Caco-2 (cell line): ENCODE data around the gene CPHXL2. TPM values are rescaled to one million over a fixed set of nuclear protein-coding genes. Genes with fewer than 3 reads are reported as not detected.

Source experiments
- BruUV-seq: library from RNA; stranded (reverse); fragments of 400-500 nt; replicated peaks from 2 replicates; lab custom pipeline; 2021; lab: Mats Ljungman, UMichigan
- CTCF ChIA-PET: fragments of 300-600 bp; sonication (Branson Sonifier 250); formaldehyde crosslinking; loops from one replicate; lab custom pipeline; 2022; ENCODE audit warnings: antibody characterized with exemption; lab: Charles Lee
- POLR2A ChIA-PET: fragments of 300-600 bp; sonication (Branson Sonifier 250); formaldehyde crosslinking; loops from one replicate; lab custom pipeline; 2022; ENCODE audit warnings: antibody characterized with exemption; lab: Charles Lee
- DNase-seq, 2 experiments: peaks; one replicate each; pipeline versions ENCODE4 v3.0.0 to v3.0.0-alpha.2; 2020 to 2022
- H3K27me3 ChIP-seq: replicated peaks from 2 replicates; pipeline ENCODE4 v1.6.0; 2011; ENCODE audit warnings: low read length; ENCODE audit not compliant: control insufficient read depth, insufficient read depth
- H3K36me3 ChIP-seq: 2 replicates; pipeline ENCODE4 v1.5.1; 2011; ENCODE audit warnings: low read length; ENCODE audit not compliant: control insufficient read depth, insufficient read depth
- H3K4me1 ChIP-seq: fragments of 250-450 bp; sonication (Bioruptor Pico); 2 replicates; pipeline ENCODE4 v1.5.1; 2020; ENCODE audit warnings: mild to moderate bottlenecking
- H3K4me3 ChIP-seq: 2 replicates; pipeline ENCODE4 v1.5.1; 2011; ENCODE audit warnings: low read depth, mild to moderate bottlenecking, control low read depth, low read length
- H3K9me3 ChIP-seq: fragments of 250-450 bp; sonication (Bioruptor Pico); 2 replicates; pipeline ENCODE4 v1.5.1; 2020; ENCODE audit warnings: mild to moderate bottlenecking, moderate library complexity
- H3K27ac Mint-ChIP-seq: one replicate; pipeline ENCODE4 v1.8.0; 2022; ENCODE audit warnings: mixed read lengths; ENCODE audit not compliant: unreplicated experiment
- H3K27me3 Mint-ChIP-seq: one replicate; pipeline ENCODE4 v1.8.0; 2022; ENCODE audit warnings: mixed read lengths; ENCODE audit not compliant: insufficient read depth, unreplicated experiment
- H3K36me3 Mint-ChIP-seq: one replicate; pipeline ENCODE4 v1.8.0; 2022; ENCODE audit warnings: mild to moderate bottlenecking, mixed read lengths; ENCODE audit not compliant: insufficient read depth, unreplicated experiment
- H3K4me1 Mint-ChIP-seq: one replicate; pipeline ENCODE4 v1.8.0; 2022; ENCODE audit warnings: low read depth, mixed read lengths; ENCODE audit not compliant: unreplicated experiment
- H3K4me3 Mint-ChIP-seq: one replicate; pipeline ENCODE4 v1.8.0; 2022; ENCODE audit warnings: mild to moderate bottlenecking, moderate library complexity, mixed read lengths; ENCODE audit not compliant: unreplicated experiment
- H3K9me3 Mint-ChIP-seq: one replicate; pipeline ENCODE4 v1.8.0; 2022; ENCODE audit warnings: mixed read lengths; ENCODE audit not compliant: unreplicated experiment
- intact Hi-C: fragments of 100-400 bp; cut with micrococcal nuclease; formaldehyde crosslinking; loops from one replicate; pipeline ENCODE4 v1.10.0; 2022; ENCODE audit not compliant: unreplicated experiment
- total RNA-seq: library from RNA; stranded (reverse); gene quantifications from 2 replicates; pipeline ENCODE4 v1.2.3, GENCODE V29; 2022
- TF ChIP-seq, protein P1 (sequence below), 2 experiments: fragments of 200-600 bp in 1 of 2; IDR thresholded peaks; 1 replicate in 1 of 2; 2 replicates in 1 of 2; pipeline versions ENCODE4 v1.5.1 to v1.8.0; 2011 to 2022; ENCODE audit warnings: antibody characterized with exemption in 1 of 2, control low read depth in 1 of 2, inconsistent platforms in 1 of 2, low read depth in 1 of 2, low read length in 1 of 2, mild to moderate bottlenecking in 1 of 2, moderate library complexity in 1 of 2; ENCODE audit not compliant: insufficient read depth in 1 of 2, severe bottlenecking in 1 of 2, unreplicated experiment in 1 of 2

CPHXL2 gene
- total RNA-seq, 1 experiment from 2014 or later, result not detected

DNA sequence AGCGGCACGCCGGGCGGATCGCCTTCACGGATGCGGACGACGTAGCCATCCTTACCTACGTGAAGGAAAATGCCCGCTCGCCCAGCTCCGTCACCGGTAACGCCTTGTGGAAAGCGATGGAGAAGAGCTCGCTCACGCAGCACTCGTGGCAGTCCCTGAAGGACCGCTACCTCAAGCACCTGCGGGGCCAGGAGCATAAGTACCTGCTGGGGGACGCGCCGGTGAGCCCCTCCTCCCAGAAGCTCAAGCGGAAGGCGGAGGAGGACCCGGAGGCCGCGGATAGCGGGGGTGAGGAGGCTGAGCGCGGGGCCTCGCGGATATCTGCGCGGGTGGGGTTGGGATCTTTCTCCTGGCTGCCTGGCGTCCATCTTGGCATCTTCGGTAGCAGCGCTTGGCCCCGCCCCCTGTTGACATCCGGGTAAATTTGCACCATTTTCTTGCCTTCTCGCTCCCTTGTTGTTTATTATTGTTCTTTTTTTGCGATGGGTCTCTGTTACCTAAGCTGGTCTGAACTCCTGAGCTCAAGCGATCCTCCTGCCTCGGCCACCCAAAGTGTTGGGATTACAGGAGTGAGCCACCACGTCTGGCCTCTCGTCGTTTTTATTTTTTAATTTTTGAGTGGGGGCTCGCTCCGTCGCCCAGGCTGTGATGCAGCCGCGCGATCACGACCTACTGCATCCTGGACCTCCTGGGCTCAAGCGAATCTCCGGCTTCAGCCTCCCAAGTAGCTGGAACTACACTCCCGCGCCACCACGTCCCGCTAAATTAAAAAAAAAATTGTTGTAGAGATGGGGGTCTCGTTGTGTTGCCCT, 28.3 kb downstream of the CPHXL2 start:
- Histone ChIP-seq H3K27me3 (no peaks in the 10 kb centered on the region), H3K4me3 (peak overlapping the region; percentile 97), H3K9me3 (no peaks in the 10 kb centered on the region), H3K36me3 (no peaks in the 10 kb centered on the region), H3K4me1 (peaks cover 12% of the 10 kb centered on the region)
- intact Hi-C loops, result loop anchor here (5.0 kb wide), 1 partner anchor 451 kb away; no protein-coding TSS in a partner anchor
- DNase-seq, result peak; percentile 75 to 87
- no TSS peak for BruUV-seq
- Mint-ChIP-seq H3K27me3 (no peaks in the 10 kb centered on the region), H3K4me1 (peaks cover 18% of the 10 kb centered on the region), H3K4me3 (peak overlapping the region; percentile 91), H3K36me3 (peaks cover 39% of the 10 kb centered on the region), H3K27ac (peak overlapping the region; percentile 95), H3K9me3 (no peaks in the 10 kb centered on the region)
- POLR2A ChIA-PET, result interaction anchor here (1.0 to 1.9 kb wide), 5 partner anchors 26 to 131 kb away, joined by 3 to 14 read pairs (median 9); partner anchors contain the start of genes ADAT1 and GABARAPL2
- TF ChIP-seq, protein P1, sequence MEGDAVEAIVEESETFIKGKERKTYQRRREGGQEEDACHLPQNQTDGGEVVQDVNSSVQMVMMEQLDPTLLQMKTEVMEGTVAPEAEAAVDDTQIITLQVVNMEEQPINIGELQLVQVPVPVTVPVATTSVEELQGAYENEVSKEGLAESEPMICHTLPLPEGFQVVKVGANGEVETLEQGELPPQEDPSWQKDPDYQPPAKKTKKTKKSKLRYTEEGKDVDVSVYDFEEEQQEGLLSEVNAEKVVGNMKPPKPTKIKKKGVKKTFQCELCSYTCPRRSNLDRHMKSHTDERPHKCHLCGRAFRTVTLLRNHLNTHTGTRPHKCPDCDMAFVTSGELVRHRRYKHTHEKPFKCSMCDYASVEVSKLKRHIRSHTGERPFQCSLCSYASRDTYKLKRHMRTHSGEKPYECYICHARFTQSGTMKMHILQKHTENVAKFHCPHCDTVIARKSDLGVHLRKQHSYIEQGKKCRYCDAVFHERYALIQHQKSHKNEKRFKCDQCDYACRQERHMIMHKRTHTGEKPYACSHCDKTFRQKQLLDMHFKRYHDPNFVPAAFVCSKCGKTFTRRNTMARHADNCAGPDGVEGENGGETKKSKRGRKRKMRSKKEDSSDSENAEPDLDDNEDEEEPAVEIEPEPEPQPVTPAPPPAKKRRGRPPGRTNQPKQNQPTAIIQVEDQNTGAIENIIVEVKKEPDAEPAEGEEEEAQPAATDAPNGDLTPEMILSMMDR (IDR thresholded peaks at IDR 0.05; ENCODE audit: insufficient read depth in 1 of 2, low read depth in 1 of 2, low read length in 1 of 2, severe bottlenecking in 1 of 2, unreplicated experiment in 1 of 2), result no peak
- CTCF ChIA-PET, result interaction anchor here (1.0 to 1.6 kb wide), 4 partner anchors 83 to 131 kb away, joined by 4 to 8 read pairs (median 6); partner anchors contain the start of gene GABARAPL2

DNA sequence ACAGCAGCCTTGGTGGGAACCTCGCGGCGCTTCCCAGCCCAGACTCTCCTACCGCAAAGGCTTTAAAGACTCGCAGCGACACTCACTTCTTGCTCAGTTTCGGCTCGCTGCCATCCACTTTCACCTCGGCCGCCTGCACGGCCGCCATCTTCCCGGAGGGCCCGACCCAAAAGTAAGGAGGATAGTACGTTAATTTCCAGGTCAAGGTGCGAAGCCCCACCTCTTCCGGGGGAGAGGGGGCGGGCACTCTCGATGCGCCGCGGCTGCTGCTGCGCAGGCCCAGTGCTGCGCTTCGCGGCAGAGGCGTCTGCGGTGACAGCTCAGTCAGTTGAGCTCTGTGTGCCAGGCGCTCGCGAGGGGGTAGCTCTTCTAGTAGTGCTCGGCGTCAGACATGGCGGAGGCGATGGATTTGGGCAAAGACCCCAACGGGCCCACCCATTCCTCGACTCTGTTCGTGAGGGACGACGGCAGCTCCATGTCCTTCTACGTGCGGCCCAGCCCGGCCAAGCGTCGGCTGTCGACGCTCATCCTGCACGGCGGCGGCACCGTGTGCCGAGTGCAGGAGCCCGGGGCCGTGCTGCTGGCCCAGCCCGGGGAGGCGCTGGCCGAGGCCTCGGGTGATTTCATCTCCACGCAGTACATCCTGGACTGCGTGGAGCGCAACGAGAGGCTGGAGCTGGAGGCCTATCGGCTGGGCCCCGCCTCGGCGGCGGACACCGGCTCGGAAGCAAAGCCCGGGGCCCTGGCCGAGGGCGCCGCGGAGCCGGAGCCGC, 29.1 kb downstream of the CPHXL2 start, which contains the start of the genes KARS1 and TERF2IP:
Gene KARS1, minus strand, starts transcription at position 174 of the 773 bp plus-strand sequence. Its CDS starts 26 bp downstream, at position 148.
Gene TERF2IP, plus strand, starts transcription at position 282 of the 773 bp plus-strand sequence. Its CDS starts 110 bp downstream, at position 392.
- H3K27ac Mint-ChIP-seq, result peak within 1 kb of the TSS; percentile 98
- no peaks in the 10 kb centered on the region for H3K9me3 ChIP-seq
- no peaks in the 10 kb centered on the region for H3K27me3 ChIP-seq
- H3K9me3 Mint-ChIP-seq, result no peaks in the 10 kb centered on the region
- TSS peak; percentile 38 for BruUV-seq
- no peaks in the 10 kb centered on the region for H3K36me3 ChIP-seq
- peak within 1 kb of the TSS; percentile 91 for H3K4me3 Mint-ChIP-seq
- peak within 1 kb of the TSS; percentile 97 for H3K4me3 ChIP-seq
- peaks cover 45% of the 10 kb centered on the region for H3K36me3 Mint-ChIP-seq
- CTCF ChIA-PET, result interaction anchor here (0.6 to 1.6 kb wide), 7 partner anchors 82 to 142 kb away, joined by 3 to 8 read pairs (median 5); partner anchors contain the start of gene GABARAPL2
- POLR2A ChIA-PET, result interaction anchor here (1.0 to 1.9 kb wide), 6 partner anchors 25 to 184 kb away, joined by 3 to 14 read pairs (median 8); partner anchors contain the start of genes ADAT1 and GABARAPL2
- peaks cover 18% of the 10 kb centered on the region for H3K4me1 Mint-ChIP-seq
- H3K27me3 Mint-ChIP-seq, result no peaks in the 10 kb centered on the region
- DNase-seq, result peak; percentile 93 to 95
- H3K4me1 ChIP-seq, result peaks cover 12% of the 10 kb centered on the region
- intact Hi-C loops, result loop anchor here (1.0 to 5.0 kb wide), 5 partner anchors 24 to 1565 kb away; partner anchors contain the start of genes ADAT1 and TMEM231
- TF ChIP-seq, protein P1 (IDR thresholded peaks at IDR 0.05; ENCODE audit: insufficient read depth in 1 of 2, low read depth in 1 of 2, low read length in 1 of 2, severe bottlenecking in 1 of 2, unreplicated experiment in 1 of 2), result no peak
